Amniotic stem cell (primary cell): ENCODE data around the gene UXT.
"Not testable (repeated sequence)": the region's sequence is repeated elsewhere in the genome, so short reads cannot be mapped to it uniquely, and the experiment has no call there.

ENCODE experiments used
- DNase-seq: peaks from one replicate; lab custom pipeline; 2025; lab: John Stamatoyannopoulos, UW

Gene UXT, protein sequence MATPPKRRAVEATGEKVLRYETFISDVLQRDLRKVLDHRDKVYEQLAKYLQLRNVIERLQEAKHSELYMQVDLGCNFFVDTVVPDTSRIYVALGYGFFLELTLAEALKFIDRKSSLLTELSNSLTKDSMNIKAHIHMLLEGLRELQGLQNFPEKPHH

DNA sequence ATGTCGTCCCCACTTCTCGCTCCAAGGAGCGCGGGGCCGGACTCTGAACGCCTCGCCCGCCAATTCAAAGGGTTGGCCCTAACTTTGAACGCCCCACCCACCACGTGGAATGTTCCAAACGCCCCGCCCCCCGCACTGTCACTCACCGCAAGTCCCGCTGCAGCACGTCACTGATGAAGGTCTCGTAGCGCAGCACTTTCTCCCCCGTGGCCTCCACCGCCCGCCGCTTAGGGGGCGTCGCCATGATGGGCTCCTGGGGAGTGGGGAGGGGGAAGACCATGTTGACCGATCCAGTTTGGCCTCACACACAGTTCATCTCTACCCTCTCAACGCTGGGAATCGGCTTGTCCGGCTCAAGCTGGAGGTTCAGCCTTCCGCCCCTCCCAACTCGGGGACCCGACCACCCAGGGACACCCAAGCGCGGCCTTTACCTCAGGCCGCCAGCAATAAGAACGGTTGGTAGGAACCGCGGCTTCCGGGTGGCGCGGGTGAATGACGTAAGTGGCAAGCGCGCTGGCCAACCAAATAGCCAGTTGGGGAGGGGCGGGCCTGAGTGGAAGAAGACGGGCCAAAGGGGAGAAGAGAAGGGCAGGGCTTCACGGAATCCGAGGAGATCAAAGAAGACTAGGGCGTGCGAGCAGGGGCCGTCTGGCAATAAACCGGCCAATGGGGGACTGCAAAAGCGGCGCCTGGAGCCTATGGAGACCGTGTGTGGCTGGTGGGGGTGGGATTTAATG lies at the start of gene UXT:
UXT (minus strand) TSS at position 497 of the 737 bp plus-strand sequence; CDS start at position 244, 253 bp downstream.
- peak; percentile 85 for DNase-seq

DNA sequence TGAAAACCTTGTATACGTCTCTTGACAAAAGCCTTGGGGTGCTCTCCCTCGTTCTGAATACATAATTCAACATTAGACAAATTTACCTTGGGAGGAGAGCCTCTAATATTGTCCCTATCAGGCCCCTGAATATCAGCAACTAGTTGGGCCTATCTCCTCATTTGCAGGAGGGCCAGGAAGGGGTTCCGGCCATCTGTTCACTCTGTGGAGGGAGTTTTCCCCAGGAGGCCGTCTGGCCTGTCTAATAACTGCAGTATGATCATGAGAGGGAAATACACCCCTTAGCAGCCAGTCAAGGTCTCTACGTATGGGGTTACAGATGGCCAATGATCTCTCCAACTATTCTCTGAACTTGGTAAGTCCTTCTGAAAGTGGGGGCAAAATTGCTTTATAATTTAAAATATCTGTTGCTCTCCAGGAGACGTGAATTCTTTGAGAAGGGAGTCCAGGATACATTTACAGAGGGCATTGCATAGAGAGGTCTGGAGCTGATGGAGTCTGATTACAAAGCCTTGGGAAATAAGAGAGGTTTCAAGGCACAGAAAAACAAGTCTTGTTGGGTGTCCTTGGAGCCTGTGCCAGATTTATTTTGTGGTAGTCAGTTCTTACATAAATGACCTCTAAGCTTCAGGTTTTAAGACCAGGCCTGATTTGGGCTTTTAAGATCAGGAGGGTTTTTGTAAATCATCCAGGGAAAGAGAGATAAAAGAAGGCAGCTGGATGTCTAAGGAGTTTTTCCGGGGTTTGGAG lies 48.2 kb upstream of the UXT start:
- DNase-seq = no peak

DNA sequence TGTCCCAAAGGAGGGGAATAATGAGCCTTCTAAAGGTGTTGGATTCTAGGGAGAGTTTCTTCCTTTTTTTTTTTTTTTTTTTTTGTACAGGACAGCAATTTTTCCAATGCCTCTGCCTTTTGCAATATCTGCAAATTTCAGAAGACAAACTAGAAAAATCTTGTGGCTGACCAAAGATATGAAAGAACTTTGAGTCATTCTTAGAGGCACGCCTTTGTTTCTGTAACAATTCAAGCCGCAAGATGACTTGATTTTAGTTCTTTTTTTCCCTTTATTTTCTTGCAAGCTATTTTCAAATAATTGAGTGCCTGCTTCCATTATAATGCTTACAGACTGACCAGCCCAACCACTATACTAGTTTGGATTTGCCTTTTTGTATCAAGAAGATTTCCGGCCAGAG lies 47.6 kb upstream of the UXT start:
- DNase-seq = no peak

DNA sequence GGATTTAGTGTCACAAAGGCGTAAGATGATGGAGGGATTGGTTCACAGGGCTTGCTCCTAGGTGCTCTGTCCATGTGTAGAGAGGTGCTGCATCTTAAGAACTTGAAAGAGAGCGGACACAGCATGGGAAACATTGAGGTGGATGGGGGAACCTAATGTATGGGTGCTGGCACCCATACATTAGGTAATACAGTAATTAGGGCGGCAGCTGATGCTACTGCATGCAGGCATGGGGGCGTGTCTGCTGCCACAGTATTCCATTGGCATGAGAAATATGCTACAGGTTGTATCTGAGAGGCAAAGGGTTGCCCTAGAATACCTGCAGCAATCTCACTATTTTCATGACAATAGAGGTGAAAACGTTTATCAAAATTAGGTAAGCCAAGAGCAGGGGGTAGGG lies 45.8 kb upstream of the UXT start:
- no peak for DNase-seq

DNA sequence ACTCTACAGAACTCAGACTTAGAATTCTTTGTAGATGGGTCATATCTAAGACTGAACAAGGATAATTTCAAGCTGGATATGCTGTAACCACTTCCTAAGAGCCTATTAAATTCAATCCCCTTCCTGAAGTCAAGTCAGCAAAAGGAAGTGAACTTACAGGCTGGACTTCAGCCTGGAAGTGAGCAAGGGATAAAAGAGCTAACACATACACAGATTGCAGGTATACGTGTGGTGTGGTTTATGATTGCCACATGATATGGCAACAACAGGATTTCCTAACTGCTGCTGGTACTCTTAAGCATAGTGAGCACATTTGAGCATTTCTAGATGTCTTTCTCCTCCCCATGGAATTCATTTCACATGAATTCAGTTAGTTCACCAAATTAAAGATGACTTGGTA lies 38.2 kb upstream of the UXT start:
- DNase-seq = no peak

DNA sequence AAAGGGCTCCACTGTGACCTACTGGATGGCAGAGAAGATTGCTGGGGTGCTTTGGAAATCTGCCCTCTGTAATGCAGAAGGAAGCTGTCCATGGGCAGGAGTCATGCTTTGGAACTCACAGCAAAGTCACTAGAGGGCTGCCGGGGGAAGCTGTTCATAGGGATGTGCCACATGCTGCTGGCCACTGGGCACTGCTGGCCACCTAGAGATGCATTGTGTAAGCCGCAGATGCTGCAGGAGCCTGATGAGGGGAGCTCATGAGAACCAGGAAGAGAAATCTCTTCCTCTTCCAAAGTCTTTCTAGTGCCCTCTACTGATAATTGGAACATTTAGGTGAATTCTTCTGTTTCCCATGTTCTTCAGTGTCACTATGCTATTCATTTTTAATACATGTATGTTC lies 31.2 kb upstream of the UXT start:
- DNase-seq = no peak

DNA sequence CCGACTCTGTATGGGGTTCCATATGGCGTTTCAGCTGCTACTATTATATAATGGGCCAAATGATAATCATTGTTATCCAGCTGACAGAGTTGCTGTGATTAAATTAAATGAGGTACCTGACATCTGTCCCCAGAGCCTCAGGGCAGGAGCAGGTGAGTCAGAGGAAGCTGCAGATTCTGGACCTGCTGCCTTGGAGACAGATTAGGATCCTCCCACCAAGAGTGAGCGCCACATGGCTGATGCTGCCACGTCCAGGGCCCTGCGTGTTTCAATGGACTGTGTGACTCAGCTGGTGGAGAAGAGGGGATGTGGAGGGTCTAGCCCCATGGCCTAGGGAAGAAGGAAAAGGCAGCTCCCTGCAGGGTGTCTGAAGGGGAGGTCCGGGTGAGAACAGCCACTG lies 28.3 kb upstream of the UXT start:
- no peak for DNase-seq

DNA sequence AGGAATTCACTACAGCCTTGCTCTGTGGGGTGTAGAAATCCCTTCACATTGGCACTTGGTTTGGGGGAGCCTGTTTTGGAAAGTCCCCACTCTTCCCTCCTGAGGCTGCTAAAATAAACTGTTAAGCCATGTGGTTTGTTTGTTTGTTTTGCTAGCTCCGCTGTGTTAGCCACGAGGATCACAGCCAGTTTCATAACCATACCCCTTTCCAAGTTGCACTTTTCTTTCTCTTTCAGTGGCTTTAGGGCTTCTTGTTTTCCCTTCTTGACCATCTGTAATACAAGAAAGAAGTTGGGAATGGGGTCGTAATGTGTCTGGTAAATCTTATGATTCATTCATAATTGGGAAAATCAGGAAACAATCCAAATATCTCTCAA lies 24.8 kb upstream of the UXT start:
- no peak for DNase-seq

DNA sequence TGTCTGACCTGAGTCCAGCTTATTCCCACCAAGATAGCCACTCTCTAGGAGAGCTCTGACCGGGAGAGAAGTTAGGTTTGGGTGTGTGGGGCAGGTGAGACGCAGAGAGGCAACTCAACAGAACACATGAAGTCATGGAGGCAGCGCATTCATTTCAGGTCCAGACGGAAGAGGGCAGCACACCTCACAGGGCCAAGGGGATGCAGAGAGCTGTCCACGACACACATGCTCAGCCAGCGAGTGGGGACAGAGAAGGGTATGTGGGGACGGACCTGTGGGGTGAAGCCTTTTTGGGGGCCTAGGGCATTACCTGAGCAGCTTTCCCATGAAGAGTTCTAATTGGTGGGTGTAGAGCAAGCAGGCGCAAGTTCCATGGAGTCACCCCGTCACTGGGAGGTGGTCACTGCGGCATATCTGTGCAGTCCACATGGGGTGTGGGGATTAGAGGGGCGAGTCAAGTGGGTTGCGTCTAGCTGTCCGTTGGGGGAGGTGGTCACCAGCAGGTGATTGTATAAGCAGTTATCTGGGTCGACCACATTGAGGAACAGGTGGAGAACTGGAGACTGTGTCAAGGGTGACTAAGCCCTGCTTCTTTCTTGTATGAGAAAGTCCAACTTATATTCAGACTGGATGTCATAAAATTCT lies 24.3 kb upstream of the UXT start:
- DNase-seq = no peak

DNA sequence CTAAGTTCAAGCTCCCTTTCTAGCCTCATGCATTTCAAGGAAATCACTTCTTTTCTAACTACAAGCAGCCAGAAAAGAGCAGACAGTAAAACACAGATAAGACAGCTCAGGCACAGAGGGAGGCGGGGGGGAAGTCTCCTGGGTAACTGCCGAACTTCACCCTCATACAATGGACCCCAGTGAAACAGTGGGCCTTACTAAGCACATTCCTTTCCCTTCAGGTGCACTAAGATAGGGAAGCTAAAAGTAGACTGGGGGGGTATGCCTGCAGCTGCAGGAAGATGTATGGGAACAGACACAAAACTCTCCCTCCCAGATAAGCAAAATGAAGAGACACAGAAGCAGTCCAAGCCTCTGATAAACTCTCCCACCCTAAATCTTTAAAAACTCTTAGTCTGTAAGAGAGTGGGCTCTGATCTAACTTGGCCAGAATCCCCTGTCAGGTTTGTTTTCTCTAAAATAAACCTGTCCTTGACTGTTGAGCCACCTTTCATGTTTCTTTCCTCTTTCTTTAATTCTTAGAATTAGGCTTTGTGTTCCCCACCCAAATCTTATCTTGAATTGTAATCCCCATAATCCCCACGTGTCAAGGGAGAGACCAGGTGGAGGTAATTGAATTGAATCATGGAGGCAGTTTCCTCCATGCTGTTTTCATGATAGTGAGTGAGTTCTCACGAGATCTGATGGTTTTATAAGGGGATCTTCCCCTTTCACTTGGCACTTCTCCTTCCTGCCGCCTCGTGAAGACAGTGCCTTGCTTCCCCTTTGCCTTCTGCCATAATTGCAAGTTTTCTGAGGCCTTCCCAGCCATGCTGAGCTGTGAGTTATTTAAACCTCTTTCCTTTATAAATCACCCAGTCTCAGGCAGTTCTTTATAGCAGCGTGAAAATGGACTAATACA lies 17.2 kb upstream of the UXT start:
- not testable (repeated sequence) for DNase-seq

DNA sequence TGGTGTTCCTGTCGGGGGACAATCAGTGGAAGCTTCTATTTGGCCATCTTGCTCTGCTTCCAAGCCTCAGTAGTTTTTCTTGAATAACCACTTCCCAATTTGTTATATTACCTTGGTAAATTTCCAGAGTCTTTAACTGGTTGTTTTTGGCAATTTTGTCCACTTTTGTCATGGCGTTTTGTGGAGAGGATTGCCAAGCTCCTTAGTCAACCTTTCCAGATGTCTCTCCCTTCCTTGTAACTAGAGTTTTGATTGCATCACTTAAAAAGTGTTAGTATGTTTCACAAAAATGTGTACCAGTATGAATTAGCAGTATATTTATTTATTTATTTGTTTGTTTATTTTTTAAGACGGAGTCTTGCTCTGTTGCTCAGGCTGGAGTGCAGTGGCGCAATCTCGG lies 15.8 kb upstream of the UXT start:
- DNase-seq = no peak

DNA sequence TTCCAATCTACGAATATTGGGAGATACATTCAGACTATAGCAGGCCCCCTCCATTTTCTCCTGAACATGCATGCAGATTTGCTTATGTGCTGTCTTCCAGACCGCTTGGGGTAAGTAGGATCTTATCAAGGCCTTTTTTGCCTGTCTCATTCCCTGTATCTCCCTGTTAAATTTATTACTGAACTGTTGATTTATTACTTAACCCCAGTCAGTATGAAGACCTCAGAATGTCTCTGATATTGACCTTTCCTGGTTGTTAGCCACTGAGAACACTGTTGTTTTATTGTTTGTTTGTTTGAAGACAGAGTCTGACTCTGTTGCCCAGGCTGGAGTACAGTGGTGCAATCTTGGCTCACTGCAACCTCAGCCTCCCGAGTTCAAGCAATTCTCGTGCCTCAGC lies 6.8 kb upstream of the UXT start:
- not testable (repeated sequence) for DNase-seq

DNA sequence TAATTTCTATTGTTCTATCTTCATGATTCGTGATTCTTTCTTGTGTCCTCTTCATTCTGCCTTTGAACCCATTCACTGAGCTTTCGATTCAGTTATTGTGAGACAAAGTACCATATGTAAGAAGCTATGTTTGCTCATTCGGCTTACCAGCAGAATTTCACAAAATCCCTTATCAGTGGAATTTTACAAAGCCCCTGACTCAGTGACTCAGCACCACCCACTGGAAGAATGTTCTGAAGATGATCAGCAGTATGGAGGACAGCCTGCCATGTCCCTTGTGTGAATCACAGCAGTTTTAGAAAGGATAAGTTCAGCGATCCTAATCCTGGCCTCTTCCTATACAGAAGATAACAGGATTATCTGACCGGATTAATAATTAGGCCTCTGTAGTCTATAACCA lies 5.8 kb upstream of the UXT start:
- DNase-seq = no peak

DNA sequence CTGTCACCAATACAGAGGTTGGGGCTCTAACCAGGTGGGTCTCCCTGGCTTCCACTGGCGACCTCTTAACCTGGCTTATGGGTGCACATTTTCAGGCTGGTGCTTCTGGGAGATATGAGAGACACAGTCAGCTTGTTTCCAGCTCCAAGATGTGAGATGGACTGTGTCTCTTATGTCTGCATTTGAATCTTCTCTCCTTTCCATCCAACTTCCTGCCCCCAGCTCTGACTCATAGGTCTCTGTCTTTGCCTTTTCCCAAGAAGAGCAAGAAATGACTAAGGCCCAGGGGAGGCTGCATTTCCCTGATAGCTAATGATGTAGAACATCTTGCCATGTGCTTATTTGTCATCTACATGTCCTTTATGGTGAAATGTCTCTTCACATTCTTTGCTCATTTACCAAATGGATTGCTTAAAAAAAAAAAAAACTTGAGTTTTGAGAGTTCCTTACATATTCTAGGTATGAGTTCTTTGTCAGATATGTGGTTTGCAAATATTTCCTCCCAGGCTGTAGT lies 3.2 kb upstream of the UXT start:
- DNase-seq = peak; percentile 55

DNA sequence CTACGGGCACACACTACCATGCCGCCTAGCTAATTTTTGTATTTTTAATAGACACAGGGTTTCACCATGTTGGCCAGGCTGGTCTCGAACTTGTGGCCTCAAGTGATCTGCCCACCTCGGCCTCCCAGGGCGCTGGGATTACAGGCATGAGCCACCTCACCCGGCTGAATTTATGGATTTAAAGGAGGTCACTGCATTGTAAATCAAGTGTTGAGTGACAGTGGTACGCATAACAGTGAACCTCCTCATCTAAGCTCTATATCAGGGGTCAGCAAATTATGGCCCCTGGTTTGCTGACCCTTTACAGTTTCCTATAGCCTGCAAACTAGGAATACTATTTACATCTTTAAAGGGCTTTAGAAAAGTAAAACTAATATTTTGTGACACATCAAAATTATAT lies 2.6 kb upstream of the UXT start:
- DNase-seq = no peak

DNA sequence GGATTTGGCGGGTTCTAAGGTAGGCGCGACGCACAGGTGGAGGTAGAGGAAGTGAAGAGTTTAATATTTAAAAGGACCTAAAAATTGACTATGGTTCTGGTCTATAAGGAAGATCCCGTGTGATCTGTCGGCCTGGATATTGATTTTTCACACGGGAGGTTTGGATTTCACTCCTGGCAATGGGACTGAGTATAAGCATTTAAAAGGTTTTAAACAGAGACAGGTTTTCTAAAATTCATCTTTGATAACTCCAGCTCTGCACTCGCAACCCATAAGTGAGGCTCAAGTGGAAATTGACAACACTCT lies 394 bp upstream of the UXT start:
- no peak for DNase-seq

DNA sequence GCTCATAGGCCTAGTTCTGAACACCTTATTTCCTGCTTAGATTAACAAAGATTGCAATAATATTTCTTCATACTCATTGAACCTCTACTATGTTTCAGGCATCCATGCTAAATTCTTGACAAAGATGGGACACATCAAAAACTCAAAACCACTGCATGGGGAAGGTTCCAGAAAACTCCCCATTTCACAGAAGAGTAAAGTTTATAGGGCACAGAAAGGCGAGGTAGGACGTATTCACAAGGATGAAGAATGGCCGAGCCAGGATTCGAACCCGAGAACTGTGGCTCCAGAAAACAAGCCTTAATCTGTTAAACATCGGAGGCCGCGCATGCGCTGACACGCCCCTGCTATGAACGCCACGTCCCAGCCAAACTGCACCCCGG lies 688 bp downstream of the UXT start:
- no peak for DNase-seq

DNA sequence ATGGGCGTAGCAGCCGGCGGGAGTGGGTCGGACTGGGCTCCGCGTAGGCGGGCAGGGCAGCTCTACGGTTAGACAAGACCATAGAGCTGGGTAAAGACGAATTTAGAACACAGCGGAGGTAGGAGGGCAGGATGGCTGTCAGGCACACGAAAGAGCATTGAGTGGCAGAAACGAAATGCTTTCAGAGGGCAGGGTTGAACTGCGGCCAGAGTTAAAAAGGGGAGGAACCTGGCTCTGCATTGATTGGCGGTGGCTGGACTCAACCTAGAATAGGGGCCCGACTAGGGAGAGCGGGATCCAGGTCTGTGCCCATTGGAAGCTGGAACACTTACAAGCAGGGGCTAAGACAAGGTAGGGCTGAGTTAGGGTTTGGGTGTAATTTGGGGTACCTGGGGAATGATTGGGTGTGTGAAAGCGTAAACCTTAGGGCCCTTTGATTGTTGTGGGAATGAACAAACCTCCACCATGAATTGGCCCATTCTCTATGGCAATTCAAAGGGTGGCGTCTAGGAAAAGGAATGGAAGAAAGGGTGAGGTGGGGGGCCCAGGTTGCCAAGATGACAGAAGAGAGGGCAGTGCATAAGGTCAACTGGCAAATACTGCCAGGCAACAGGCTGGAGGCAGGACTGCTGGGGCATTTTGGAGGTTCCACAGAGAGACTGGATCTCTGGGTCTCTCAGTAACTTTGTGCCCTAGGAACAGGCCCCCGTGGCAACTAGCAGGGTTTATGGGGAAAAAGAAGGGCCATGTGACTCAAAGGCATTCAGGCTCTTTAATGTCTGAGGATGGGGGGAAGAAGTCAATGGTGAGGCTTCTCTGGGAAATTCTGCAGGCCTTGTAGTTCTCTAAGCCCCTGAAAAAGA lies 7.7 kb downstream of the UXT start:
- DNase-seq = no peak

DNA sequence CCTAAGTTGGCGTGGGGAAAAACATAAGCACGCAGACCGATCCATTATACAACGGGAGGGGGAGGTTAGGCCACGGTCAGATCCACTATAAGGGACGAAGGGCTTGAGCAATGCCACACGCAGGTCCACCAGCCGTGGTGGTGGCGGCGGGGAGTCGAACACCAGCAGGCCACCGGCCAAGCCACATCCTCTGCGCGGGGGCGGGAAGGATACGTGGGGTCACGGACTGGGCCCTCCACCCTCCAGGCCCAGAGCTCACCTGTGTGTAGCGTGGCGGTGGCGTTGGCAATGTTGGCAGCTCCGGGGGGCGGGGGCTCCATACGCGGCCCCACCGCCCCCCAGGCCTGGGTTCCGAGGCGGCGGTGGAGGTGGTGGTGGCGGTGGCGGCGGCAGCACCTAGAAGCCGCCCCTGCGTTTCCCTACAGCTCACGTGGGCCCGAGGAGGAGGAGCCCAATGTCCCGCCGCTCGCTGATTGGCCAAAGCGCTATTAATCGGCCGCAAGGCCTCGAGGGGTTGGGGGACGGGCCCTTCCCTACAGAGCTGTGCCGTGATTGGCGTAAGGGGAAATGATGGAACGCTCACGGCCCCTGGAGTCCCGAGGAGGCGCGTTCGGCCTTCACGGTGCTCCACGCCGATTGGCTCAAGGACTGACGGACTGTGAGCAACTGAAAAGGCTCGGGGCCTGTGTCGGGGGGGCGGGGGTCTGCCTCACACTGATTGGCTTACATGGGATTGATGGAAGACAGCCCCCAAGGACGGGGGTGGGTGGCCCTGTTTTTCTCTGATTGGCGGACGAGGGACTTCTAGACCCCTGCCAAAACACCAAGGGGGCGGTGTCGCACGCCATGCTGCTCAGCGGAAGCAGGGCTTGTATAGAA lies 8.6 kb downstream of the UXT start, which contains the start of gene ELK1:
ELK1 (minus strand) TSS at position 400 of the 879 bp plus-strand sequence. CDS start 9,122 bp downstream, outside the sequence.
- DNase-seq = peak; percentile 88

DNA sequence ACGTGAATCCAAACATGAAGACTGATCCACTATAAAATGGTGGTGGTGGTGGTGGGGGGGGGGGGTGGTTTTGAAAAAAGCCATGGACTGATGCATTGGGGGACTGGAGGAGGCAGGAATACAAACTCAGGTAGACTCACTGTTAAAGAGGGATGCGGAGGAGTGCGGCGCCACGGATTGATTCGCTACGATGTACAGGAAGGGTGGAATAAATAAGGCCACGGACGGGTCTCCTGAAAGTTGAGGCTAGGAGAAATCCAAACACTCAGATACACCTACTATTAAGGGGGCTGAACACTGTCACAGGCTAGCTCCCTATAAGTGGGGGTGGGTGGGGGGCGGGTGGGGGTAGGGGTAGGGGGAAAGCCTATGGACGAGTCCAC lies 9.2 kb downstream of the UXT start:
- no peak for DNase-seq
